ENCODE results near the gene NDFIP1. TPM values are rescaled to one million over a fixed set of nuclear protein-coding genes. Genes with fewer than 3 reads are reported as not detected.

The NDFIP1 gene
- polyA plus RNA-seq, 3 donors from 2014 or later, result 34.7 to 46.7 (median 41.8) TPM

DNA sequence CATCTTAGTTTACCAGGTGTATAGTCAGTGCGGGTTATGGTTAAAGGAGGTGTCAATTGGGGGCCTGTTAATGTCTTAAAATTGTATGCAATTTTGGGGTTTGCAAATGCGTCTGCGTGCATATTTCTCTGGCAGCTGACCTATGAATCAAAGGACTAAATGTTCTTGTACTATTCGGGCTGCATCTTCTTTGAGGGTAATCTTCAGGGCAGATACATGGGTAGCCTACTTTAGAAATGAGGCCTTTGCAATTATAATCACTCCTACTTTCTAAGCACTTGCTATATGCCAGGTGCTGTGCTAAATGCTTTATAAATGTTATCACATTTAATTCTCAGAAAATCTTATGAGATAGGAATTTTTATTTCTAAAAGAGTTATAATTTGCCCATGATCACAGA, 58.2 kb downstream of the NDFIP1 start:
- H3K27ac Mint-ChIP-seq, result no peak overlapping the region
- DNase-seq, result no peak
- no peaks in the 10 kb centered on the region for H3K36me3 Mint-ChIP-seq
- H3K9me3 Mint-ChIP-seq, result no peaks in the 10 kb centered on the region
- no peak overlapping the region for H3K4me3 Mint-ChIP-seq
- H3K4me1 Mint-ChIP-seq, result no peaks in the 10 kb centered on the region
- peaks cover 0 to 6% (median 5%) of the 10 kb centered on the region in 3 donors for H3K27me3 Mint-ChIP-seq (ENCODE audit: low read depth in 3 of 3)

DNA sequence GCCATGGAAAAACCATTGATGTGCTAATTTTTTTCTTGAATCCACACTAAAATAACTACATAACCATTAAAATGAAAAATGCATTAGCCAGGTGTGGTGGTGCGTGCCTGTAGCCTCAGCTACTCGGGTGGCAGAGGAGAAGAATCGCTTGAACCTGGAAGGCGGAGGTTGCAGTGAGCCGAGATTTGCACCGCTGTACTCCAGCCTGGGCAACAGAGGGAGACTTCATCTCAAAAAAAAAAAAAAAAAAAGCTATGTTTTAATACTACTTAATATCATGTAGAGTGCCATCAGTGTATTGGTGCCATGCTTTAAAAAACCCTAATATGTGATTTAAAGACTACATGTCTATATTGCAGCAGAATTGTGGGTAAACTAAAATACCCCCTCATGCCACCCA, 58.9 kb downstream of the NDFIP1 start:
- no peak for DNase-seq
- Mint-ChIP-seq H3K4me1 (no peaks in the 10 kb centered on the region), H3K4me3 (no peak overlapping the region), H3K27ac (no peak overlapping the region), H3K9me3 (no peaks in the 10 kb centered on the region), H3K27me3 (ENCODE audit: low read depth in 3 of 3) (peaks cover 0 to 6% (median 5%) of the 10 kb centered on the region in 3 donors), H3K36me3 (no peaks in the 10 kb centered on the region)

DNA sequence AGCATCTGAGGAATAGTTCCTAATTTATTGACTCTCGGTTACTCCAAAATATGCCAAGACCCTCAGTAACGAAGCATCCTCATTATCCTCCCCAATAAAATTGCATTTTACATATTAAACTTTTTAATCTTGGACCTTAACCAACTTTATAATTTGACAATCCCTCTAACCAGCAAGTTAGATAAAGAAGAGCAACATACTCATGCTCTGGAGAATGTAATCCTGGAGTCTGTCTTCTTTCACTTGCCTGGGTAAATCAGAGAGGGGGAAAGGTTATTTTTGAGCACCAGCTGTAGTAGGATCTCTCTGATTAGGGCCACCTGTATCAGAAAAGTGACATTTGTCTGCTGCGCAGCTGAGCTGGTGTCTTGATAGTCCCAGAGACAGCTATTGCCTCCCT, 59.8 kb downstream of the NDFIP1 start:
- H3K27ac Mint-ChIP-seq, result no peak overlapping the region
- H3K4me3 Mint-ChIP-seq, result no peak overlapping the region
- H3K36me3 Mint-ChIP-seq, result no peaks in the 10 kb centered on the region
- H3K4me1 Mint-ChIP-seq, result no peaks in the 10 kb centered on the region
- DNase-seq, result no peak
- peaks cover 0 to 5% (median 3%) of the 10 kb centered on the region in 3 donors for H3K27me3 Mint-ChIP-seq (ENCODE audit: low read depth in 3 of 3)
- H3K9me3 Mint-ChIP-seq, result no peaks in the 10 kb centered on the region

DNA sequence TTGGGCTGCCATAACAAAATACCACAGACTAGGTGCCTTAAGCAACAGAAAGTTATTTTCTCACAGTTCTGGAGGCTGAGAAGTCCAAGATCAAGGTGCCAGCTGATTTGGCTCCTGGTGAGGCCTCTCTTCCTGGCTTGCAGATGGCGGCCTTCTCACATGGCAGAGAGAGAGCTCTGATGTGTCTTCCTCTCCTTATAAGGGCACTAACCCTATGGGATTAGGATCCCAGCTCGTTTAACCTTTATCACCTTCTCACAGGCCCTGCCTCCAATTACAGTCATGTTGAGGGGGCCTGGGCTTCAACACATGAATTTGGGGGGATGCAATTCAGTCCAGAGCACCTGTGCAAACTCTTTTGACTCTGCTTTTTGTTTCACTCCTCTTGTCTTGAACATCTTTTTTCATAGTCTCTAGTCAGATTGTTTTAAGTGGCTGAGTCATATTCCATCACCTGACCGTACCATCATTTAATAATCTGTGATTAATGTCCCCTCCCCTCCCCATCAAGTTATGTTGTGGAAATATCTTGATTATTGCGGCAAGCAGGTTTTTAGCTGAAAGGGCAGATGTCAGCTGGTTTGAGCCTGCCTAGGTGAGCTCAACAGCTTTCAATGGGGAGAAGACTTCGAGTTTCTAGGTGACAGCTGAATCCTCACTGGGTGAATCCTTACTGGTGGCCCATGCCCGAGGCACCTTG, 61.8 kb downstream of the NDFIP1 start:
- no peaks in the 10 kb centered on the region for H3K36me3 Mint-ChIP-seq
- no peaks in the 10 kb centered on the region for H3K9me3 Mint-ChIP-seq
- no peak overlapping the region for H3K4me3 Mint-ChIP-seq
- DNase-seq, result no peak
- no peak overlapping the region for H3K27ac Mint-ChIP-seq
- no peaks in the 10 kb centered on the region for H3K4me1 Mint-ChIP-seq
- H3K27me3 Mint-ChIP-seq (ENCODE audit: low read depth in 3 of 3), result peaks cover 0 to 7% (median 0%) of the 10 kb centered on the region in 3 donors

DNA sequence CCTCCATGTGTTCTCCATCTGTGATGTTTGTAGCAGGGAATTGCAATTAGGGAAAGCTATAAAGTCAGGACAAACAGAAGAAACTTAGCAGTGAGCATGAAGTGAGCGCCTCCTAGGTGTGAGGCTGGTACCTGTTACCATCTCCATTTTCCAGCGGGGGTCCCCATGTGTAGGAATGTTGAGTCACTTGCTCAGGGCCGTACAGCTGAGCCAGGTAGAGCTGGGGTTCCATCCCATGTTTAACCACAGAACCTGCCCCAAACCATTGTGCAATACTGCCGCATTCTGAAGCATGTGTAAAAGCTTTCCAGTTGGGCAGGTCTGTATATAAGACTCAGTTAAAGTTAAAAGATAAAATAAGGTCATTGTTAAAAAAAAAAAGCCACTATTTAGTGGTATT, 62.7 kb downstream of the NDFIP1 start:
- no peaks in the 10 kb centered on the region for H3K9me3 Mint-ChIP-seq
- no peak overlapping the region for H3K4me3 Mint-ChIP-seq
- no peaks in the 10 kb centered on the region for H3K4me1 Mint-ChIP-seq
- H3K27me3 Mint-ChIP-seq (ENCODE audit: low read depth in 3 of 3), result peaks cover 0 to 7% (median 2%) of the 10 kb centered on the region in 3 donors
- no peak for DNase-seq
- H3K27ac Mint-ChIP-seq, result no peak overlapping the region
- no peaks in the 10 kb centered on the region for H3K36me3 Mint-ChIP-seq

DNA sequence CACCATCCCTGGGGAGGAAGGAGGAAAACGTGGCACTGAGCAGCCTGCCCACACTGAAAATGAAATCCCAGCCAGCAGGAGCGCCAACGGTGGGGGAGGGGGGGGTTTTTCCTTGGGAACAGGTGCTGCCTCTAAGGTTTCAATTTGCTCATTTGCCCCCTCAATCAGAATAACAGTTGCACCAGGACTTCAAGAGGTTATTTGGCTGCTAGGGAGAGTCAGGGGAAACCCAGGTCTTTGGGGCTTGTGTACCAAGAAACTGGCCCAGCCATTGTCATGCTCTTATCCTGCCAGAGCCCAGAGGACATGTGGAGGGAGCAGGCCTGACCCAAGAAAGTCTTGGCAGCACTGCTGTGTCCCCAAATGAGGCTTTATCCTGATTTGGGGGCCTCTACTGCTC, 66.5 kb downstream of the NDFIP1 start:
- H3K27ac Mint-ChIP-seq, result no peak overlapping the region
- H3K36me3 Mint-ChIP-seq, result no peaks in the 10 kb centered on the region
- H3K4me1 Mint-ChIP-seq, result no peaks in the 10 kb centered on the region
- no peak overlapping the region for H3K4me3 Mint-ChIP-seq
- peaks cover 0 to 7% (median 2%) of the 10 kb centered on the region in 3 donors for H3K27me3 Mint-ChIP-seq (ENCODE audit: low read depth in 3 of 3)
- H3K9me3 Mint-ChIP-seq, result no peaks in the 10 kb centered on the region
- no peak for DNase-seq

DNA sequence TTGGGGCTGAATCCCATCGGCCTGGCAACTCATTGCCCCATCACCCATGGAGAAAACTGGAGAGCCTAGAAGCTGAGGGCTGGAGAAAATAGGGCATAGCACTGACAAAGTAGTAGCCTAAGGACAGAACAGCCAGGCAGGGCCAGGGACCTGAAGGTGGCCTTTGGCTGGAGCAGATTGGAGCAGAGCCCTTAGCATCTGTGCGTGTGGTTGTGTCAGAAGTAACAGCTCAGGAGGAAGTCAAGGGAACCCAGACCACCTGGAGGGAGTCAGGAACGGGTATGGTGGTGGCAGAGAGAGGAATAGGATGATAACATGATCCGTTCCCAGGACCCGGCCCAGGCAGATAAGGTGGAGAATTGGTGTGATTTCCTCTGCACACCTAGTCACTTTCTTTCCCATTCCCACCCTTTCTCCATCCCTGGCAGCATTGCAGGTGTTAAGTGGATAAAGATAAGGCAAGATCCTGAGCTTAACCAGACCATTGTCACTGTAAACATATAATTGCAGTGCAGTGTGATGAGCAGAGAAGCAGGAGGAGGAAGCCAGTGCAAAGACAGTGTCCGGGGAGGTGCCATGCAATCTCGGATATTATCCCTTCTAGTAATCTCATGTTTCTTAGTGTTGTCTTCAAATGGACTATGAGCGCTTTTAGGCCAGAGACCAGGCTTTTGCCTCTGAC, 67.0 kb downstream of the NDFIP1 start:
- H3K4me3 Mint-ChIP-seq, result no peak overlapping the region
- H3K27me3 Mint-ChIP-seq (ENCODE audit: low read depth in 3 of 3), result peaks cover 0 to 7% (median 2%) of the 10 kb centered on the region in 3 donors
- H3K9me3 Mint-ChIP-seq, result no peaks in the 10 kb centered on the region
- H3K4me1 Mint-ChIP-seq, result no peaks in the 10 kb centered on the region
- DNase-seq, result no peak
- no peaks in the 10 kb centered on the region for H3K36me3 Mint-ChIP-seq
- peak overlapping the region in 1 of 6 donors; percentile 37 for H3K27ac Mint-ChIP-seq

DNA sequence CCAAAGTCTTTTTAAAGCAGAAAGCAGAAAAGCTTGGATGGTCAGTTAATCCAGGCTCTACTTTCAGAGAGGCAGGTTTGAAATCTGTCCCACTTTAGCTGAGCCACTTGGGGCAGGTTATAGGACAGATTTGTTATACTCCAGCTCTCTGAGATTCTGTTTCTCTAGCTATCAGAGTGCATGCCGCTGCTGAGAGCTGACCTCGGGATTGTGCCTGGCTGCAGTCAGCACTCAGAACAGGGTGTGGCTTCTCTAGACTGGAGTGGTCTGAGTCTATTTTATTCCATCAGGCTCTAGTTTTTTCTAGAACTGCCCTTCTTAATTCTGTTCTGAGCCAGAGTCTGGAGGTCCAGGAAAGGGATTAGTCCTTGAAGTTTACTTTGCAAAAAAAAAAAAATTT, 67.7 kb downstream of the NDFIP1 start:
- no peak for DNase-seq
- Mint-ChIP-seq H3K36me3 (no peaks in the 10 kb centered on the region), H3K27me3 (ENCODE audit: low read depth in 3 of 3) (peaks cover 0 to 5% (median 2%) of the 10 kb centered on the region in 3 donors), H3K4me1 (no peaks in the 10 kb centered on the region), H3K9me3 (no peaks in the 10 kb centered on the region), H3K27ac (no peak overlapping the region), H3K4me3 (no peak overlapping the region)

DNA sequence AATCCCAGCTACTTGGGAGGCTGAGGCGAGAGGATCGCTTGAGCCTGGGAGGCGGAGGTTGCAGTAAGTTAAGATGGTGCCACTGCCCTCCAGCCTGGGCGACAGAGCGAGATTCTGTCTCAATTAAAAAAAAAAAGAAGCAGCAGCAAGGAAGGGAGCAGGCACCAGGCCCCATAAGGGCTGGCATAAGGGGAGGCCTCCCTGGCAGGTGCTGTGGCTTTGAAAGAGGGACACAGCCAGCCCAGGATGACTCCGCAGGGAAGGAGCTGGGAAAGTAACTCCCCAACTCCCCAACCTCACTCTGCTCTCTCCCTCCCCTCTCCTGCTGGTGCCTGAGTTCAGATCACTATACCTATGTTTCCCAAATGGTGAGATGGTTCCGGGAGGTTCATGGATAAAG, 70.1 kb downstream of the NDFIP1 start:
- Mint-ChIP-seq H3K27ac (no peak overlapping the region), H3K9me3 (no peaks in the 10 kb centered on the region), H3K4me3 (no peak overlapping the region), H3K27me3 (ENCODE audit: low read depth in 3 of 3) (peaks cover 0 to 2% (median 2%) of the 10 kb centered on the region in 3 donors), H3K36me3 (no peaks in the 10 kb centered on the region), H3K4me1 (no peaks in the 10 kb centered on the region)
- no peak for DNase-seq

DNA sequence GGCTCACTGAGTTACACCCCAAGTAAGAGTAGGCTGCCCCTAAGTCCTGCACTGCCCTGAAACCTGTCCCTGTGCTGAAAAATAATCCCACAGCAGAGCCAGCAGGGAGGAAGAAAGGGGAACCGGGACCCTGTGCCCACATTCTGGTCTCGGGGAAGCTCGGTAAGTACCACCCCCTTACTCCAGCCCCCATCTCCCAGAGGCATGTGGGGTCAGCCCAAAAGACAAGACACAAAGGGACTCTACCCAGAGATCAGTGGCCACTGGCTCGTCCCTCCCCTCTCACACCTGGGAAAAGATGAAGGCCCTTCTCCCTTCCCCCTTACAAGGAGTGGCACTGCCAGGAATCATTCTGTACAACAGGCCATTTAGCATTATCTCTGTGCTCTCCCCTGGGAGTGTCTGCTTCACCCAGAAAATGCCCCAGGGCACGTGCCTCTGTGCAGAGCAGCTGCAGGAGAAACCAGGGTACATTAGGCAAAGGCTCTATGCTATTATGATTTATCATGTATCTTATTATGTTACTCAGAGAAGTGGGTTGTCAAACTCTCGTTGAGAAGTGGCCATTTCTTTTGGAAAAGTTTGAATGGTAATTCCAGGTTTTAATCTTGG, 71.3 kb downstream of the NDFIP1 start:
- no peaks in the 10 kb centered on the region for H3K9me3 Mint-ChIP-seq
- peaks cover 0 to 2% (median 0%) of the 10 kb centered on the region in 3 donors for H3K27me3 Mint-ChIP-seq (ENCODE audit: low read depth in 3 of 3)
- H3K36me3 Mint-ChIP-seq, result no peaks in the 10 kb centered on the region
- H3K27ac Mint-ChIP-seq, result no peak overlapping the region
- H3K4me1 Mint-ChIP-seq, result no peaks in the 10 kb centered on the region
- DNase-seq, result no peak
- no peak overlapping the region for H3K4me3 Mint-ChIP-seq

DNA sequence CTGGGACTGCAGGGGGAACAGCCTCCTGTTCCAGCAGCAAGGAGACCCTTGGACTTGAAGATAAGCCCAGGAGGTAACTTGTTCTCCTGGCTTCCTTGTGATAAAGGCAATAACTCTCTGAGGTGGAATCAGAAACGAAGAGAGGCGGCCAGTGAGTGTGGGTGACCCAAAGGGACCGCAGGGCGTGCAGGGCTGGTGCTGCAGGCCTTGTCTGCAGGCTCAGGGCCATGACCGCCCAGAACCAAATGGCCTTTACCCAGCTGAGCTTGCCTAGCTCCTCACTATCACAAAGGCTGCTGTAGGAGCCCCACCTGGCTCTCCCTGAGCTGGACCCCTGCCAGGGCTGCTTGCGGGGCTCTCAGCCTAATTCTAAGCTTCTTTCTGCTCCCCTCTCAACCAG, 72.5 kb downstream of the NDFIP1 start:
- no peak for DNase-seq
- no peaks in the 10 kb centered on the region for H3K36me3 Mint-ChIP-seq
- H3K4me1 Mint-ChIP-seq, result peaks cover 1 to 3% of the 10 kb centered on the region in 2 donors
- H3K4me3 Mint-ChIP-seq, result no peak overlapping the region
- H3K9me3 Mint-ChIP-seq, result no peaks in the 10 kb centered on the region
- no peaks in the 10 kb centered on the region for H3K27me3 Mint-ChIP-seq (ENCODE audit: low read depth in 3 of 3)
- no peak overlapping the region for H3K27ac Mint-ChIP-seq

DNA sequence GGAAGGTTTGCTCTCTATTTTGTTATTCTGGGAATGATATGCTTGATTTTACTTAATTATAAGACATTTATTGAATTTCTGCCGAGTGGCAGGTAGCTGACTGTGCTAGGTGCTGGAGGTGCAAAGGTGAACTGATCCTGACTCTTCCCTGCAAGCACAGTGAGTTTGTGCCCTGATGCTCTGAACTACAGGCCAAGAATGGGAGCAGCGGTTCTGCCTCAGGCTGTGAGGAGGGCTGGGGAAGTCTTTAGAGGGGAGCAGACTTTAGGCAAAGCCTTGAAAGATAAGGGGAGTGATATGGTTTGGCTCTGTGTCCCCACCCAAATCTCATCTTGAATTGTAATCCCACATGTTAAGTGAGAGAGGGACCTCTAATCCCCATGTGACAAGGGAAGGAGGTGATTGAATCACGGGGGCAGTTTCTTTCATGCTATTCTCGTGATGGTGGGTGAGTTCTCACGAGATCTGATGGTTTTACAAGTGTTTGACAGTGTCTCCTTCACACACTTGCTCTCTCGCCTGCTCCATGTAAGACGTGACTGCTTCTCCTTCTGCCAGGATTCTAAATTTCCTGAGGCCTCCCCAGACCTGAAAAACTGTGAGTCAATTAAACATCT, 73.1 kb downstream of the NDFIP1 start:
- H3K27me3 Mint-ChIP-seq (ENCODE audit: low read depth in 3 of 3), result no peaks in the 10 kb centered on the region
- no peaks in the 10 kb centered on the region for H3K36me3 Mint-ChIP-seq
- no peaks in the 10 kb centered on the region for H3K9me3 Mint-ChIP-seq
- peak overlapping the region in 1 of 6 donors; percentile 65 for H3K27ac Mint-ChIP-seq
- H3K4me1 Mint-ChIP-seq, result peaks cover 7 to 8% of the 10 kb centered on the region in 2 donors
- DNase-seq, result no peak
- H3K4me3 Mint-ChIP-seq, result no peak overlapping the region

DNA sequence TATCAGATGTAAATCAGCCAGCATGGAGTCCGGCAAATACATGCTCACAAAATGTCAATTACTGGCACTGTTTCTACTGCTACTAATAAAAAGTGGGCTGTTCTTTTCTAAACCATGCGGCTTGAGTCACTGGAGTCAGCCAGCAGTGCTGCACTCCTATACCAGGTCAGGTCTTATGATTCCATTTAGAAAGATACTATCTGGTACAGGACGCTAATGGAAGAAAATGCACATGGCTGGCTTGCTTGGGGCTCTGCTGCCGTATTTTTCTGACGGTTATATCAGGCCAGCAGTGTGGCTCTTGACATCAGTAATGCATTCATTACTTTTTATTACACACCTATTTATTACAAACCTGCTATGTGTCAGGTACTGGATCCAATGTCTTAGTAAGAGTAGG, 74.3 kb downstream of the NDFIP1 start:
- no peak overlapping the region for H3K4me3 Mint-ChIP-seq
- H3K27me3 Mint-ChIP-seq (ENCODE audit: low read depth in 3 of 3), result no peaks in the 10 kb centered on the region

DNA sequence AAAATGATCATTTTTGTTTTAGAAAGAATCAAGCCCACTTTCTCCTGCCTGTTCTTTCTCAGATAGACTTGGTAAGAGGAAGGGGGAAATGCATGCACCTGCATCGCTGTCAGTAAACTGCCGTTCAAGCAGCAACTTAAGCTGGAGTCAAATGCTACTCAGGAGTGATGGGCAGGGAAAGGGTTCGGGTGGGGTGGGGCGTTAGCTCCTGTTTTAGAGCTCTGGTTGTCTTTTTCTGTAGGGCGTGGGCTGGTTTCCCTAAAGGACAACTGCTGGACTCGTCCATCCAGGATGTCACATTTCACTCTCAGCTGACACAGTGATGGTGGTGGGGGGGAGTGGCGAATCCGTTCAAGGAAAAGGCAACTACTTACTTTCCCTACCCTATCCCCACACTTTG, 75.0 kb downstream of the NDFIP1 start:
- Mint-ChIP-seq H3K4me3 (no peak overlapping the region), H3K36me3 (no peaks in the 10 kb centered on the region), H3K27ac (no peak overlapping the region), H3K27me3 (ENCODE audit: low read depth in 3 of 3) (peaks cover 0 to under 1% (median 0%) of the 10 kb centered on the region in 3 donors), H3K4me1 (peaks cover 24 to 28% of the 10 kb centered on the region in 2 donors), H3K9me3 (no peaks in the 10 kb centered on the region)
- DNase-seq, result no peak

More for the DNA sequence above, 74.3 kb downstream of the NDFIP1 start:
- Mint-ChIP-seq H3K4me1 (peaks cover 19 to 20% of the 10 kb centered on the region in 2 donors), H3K9me3 (no peaks in the 10 kb centered on the region), H3K36me3 (no peaks in the 10 kb centered on the region), H3K27ac (no peak overlapping the region)
- no peak for DNase-seq
